GM21786 (cell line): ENCODE measurements around the gene PUDP.
"Not testable (repeated sequence)": the region's sequence is repeated elsewhere in the genome, so short reads cannot be mapped to it uniquely, and the experiment has no call there.

Experiments used
- ATAC-seq: cut with Tn5 transposase; IDR thresholded peaks from one replicate; pipeline ENCODE4 v1.9.1; 2021; ENCODE audit not compliant: unreplicated experiment

PUDP gene

DNA sequence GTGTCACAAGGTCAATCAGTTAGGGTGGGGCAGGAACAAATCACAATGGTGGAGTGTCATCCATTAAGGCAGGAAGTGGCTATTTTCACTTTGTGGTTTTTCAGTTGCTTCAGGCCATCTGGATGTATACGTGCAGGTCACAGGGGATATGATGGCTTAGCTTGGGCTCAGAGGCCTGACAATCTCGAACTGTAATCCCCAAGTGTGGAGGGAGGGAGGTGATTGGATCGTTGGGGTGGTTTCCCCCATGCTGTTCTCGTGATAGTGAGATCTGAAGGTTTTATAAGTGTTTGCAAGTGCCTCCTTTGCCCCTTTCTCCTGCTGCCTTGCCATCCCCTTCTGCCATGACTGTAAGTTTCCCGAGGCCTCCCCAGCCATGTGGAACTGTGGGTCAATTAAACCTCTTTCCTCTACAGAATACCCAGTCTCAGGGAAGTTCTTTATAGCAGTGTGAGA, 37.1 kb downstream of the PUDP start:
- peak; percentile 58 for ATAC-seq

DNA sequence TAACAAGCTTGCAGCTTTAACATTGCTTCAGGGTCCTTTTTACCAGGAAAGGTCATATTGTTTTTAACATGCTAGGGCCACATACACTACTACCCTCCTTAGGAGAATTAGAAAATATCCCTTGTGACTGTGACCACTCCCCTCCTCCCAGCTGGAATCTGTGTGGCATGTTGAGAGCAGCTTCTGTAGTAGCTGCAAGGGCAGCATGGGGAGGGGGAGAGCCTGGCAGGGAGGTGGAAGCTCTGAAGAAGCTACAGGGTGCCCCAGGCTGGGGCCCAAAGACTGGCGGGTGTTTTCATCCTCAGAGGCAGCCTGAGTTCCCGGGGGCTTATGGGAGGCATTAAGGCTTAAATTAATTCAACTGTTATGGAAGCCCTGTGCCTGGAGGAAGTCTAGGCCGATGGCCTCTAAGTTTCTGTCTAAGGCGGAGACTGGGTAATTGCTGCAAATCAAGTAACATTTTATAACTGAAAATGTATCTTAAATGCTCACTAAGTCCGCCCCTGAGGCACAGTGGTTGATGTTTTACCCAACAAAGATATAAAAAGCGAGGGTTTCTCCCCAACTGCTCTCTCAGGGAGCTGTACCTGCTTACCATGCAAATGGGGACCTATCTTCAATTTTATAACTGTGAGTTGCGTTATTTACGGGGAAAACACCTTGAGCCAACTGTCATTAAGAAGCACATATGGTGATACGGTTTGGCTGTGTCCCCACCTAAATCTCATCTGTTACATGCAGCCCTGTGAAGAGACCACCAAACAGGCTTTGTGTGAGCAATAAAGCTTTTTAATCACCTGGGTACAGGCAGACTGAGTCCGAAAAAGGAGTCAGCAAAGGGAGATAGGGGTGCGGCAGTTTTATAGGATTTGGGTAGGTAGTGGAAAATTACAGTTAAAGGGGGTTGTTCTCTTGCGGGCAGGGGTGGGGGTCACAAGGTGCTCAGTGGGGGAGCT, 37.8 kb downstream of the PUDP start:
- peak; percentile 60 for ATAC-seq

DNA sequence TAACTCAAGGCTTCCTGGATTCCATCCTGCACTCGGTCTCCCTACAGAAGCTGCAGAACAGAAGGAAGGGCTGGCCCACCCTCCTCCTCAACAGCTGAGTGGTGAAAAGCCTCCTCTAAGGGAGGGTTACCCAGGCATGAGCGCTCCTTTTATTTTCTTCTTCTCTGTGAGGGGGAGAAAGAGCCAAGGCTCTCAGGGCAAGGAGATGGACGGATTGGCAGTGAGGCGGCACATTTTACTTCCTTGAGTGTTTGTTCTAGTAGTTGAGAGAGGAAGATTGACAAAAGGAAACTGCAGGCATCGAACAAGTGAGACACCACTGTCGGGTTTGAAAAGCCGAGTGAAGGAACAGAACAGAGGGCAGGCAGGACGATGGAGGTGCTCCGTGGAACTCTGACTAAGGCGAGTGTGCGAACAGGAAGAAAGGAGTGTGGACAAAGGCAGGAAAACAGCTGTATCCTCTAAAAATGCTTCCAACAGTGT, 38.9 kb downstream of the PUDP start:
- ATAC-seq = no peak

DNA sequence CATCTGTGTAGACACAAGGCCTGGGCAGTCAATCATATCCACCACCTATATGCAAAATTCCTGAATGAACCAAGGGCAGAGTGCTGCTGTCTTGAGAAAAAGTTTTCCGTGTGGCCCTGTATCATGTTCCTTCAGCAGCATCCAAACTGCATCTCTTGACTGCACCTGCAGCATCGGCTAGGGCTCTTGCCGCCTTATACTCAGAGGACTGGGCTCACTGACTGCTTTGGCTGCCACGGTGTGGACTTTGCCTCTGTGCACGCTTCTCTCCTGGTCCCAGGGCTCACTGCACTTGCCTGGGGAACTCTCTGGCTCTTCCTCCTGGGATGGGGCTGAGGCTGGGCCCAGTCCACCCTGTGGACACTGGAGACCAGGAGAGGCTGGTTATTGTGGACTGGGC, 39.9 kb downstream of the PUDP start:
- ATAC-seq = no peak

DNA sequence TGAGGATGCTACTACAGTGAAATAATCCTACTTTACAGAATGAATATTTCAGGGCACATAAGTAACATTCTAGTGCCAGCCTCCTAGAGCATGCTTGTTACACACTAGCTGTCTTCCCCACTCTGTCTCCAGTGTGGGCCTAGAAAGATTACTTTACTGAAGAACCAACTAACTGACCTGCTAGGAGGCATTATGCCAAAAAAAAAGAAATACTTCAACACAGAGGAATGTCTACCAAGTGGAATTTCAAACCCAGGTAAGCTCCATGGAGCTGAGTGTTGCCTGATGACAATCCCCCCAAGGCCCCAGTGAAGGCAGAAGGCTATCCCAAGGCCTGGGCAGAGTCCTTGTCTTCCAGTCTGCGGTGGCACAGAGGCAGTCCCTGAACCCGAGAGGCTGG, 41.3 kb downstream of the PUDP start:
- no peak for ATAC-seq

DNA sequence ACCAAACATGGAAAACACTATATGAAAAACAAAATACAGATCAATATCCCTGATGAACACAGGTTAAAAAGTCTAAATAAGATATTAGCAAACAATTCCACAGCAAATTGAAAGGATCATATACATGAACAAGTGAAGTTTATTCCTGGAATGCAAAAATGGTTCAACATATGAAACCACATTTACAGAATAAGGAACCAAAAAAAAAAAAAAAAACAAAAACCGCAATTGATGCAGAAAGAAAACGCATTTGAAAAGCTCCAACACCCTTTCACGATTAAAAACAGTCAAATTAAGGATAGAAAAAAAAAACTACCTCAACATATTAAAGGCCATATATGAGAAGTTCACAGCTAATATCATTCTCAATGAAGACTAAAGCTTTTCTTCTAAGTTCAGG, 45.8 kb downstream of the PUDP start:
- no peak for ATAC-seq

DNA sequence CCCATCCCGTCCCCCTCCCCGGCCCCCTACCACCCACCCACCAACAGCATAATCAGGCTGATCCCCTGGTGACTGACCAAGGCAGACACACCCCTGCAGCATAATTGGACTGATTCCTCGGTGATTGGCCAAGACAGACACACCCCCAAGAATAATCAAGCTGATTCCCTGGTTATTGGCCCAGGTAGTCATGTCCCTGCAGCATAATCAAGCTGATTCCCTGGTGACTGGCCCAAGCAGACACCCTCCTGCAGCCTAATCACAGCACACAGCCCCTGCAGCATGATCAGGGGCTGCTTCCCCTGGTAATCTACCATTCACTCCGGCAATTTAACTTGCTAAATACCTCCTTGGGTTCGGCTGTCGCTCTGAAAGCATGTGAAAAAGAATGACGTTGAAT, 47.9 kb downstream of the PUDP start:
- ATAC-seq = no peak

DNA sequence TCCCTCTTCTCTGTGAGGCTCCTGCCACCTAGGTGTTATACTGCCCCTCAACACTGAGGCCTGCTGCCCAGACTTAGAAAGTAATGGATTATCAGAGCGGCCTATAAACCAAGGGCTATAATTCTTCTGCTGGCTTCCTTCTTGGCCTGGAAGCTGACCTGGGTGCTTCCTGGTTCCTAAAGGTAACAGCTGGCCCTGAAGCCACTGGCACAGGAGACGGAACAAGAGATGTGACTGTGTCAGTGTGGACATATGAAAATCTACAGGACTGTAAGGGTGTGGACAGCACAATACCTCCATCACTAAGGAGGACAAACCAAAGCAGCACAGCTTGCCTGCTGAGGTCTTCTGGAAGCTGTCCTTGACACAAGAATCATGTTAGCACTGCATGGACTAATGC, 52.3 kb downstream of the PUDP start:
- ATAC-seq = not testable (repeated sequence)

DNA sequence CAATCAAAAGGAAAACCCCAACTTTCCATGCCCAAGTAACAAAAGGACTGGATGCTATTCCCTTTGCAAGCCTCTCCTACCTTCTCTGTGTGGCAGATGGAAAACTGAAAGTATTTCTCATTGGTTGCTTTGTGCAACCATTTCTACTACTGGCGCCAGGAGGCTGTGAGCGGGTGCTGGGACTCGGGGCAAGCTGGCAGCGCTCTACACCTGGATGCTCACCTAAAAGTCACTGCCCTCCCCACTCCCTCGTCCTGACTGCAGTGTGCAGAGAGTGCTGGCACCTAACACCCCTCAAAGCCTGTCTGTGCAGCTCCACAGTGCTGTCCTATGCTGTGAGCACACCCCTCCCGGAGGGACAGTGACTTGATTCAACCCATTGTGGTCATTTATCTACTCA, 54.6 kb downstream of the PUDP start:
- ATAC-seq = no peak

DNA sequence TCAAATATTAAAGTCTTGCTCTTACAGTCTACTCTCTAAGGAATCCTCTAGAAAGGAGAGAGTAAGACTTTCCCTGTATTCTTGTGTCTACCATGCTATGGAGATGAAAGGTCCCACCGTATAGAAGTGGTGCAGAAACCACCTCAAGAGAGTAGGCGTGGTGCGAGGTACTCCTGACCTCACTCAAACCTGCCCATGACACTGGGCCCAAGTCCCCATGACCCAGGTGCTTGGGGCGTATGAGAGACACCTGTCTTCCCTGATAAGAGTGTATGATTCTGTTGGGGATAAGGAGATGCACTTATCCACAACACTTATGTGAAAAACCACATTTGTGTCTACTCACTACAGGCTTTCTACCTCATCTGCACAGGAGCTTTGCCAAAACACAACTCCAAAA, 55.4 kb downstream of the PUDP start:
- no peak for ATAC-seq

DNA sequence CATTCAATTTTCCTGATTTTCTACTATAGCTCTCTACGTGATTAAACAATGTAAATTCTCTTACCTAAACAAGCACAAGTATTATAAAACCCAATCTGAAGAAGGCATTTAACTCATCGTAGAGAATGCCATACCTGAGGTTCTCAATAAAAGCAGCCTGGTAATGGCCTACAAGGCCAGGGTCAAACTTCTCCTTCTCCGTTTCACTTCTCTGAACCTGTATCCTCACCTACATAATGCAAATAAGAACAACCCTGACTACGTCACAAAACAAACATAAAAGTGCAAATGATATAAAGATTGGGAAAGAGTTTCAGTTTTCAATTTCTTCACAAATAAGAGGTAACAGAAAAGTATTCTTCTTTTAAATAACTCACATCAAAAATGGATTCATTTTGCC, 56.0 kb downstream of the PUDP start:
- ATAC-seq = no peak

DNA sequence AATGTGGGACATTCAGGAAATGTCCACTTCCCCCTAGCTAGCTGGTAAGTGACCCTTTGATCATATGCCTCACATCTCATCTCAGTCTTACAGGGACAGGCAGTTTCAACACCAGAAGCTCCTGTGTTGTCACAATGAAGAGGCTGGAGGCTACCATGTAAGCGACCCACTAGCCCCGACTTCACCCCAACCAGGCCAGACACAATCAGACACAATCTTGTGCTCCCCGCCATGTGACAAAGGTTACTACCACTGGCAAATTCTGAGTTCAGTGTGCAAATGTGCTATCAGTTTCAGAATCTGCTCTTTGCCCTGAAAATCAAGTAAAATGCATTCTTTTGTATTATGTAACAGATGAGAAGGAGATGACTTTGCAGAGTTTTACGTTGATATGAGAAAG, 57.3 kb downstream of the PUDP start:
- no peak for ATAC-seq

DNA sequence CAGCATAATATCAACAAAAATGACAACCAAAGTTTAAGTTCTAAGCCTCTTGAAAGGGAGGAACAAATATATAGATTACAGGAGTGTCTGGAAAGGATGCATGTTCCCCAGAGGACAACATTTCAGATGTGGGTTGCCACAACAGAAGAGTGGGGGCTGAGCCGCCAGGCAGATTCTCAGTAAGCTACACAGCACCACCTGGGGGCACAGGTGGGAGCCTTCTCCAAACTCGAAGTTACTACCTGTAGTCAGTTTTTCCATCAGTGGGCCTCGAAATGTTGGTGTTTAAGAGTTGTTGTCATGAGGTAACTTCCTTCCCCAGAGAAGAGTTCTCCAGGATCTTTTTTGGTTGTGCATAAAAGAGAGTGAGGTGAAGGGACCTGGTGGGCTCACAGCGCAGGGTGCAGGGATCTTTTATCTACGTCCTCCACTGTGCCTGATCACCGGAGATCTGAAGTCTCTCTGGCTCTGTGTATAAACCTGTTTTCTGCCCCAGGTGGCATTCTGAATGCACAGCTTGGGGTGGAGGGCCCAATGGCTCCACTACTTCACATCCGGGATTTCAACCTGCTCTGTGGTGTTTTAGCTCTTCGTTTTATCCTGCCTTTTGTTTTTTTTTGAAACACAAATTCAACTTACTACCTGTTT, 58.9 kb downstream of the PUDP start:
- no peak for ATAC-seq

DNA sequence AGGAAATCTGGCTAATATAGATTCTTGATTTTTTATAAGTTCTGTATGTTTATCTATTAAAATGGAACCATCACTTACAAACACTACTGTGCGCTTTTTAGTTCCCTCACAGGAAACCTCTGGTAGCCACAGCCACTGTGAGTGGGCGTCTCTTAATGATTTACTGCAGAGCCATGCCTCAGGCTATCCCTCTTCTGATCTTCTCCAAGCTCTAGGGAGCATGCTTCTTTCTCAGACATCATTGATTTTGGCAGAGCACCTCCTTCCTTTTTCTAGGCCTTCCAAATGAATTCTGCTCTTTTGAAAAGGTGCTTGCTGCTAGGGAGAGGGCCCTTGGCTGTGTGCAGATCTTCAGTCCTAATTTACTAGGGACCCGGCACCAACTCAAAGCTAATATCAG, 61.6 kb downstream of the PUDP start:
- peak; percentile 39 for ATAC-seq

DNA sequence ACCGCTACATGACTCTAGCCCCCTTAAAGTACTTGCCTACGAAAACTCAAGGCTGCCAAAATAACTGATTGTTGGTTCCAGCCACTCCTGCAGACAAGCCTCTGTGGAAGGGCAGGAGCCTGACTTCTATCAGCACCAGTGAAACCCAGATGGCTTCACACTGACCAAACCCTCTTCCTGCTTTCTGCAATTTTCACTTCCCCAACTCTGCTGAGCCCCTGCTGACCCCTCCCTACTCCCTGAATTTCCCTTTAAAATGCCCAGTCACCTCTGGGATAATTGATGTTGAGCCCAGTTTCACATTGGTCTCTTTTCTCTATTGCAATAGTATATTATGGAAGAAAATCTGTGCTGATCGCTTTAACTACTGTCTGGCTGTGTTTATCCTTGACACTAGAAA, 62.1 kb downstream of the PUDP start:
- ATAC-seq = peak; percentile 24

DNA sequence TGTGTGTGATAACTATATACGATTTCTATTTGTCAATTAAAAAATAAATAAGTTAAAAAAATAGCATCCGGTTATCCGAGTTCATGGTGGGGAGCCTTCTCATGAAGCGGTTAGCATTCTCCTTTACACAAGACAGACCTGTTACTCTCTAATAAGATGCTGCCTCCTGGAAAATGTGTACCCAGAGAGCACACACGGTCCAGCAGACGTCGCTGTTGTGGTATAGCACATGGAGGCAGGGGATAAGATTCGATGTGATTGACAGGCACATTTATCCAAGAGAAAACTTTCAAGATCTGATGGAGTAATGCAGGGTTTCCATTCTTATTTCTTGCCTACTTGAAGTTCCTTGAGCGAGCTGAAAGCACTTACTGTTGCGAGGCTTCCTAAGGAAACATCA, 63.1 kb downstream of the PUDP start:
- ATAC-seq = no peak

DNA sequence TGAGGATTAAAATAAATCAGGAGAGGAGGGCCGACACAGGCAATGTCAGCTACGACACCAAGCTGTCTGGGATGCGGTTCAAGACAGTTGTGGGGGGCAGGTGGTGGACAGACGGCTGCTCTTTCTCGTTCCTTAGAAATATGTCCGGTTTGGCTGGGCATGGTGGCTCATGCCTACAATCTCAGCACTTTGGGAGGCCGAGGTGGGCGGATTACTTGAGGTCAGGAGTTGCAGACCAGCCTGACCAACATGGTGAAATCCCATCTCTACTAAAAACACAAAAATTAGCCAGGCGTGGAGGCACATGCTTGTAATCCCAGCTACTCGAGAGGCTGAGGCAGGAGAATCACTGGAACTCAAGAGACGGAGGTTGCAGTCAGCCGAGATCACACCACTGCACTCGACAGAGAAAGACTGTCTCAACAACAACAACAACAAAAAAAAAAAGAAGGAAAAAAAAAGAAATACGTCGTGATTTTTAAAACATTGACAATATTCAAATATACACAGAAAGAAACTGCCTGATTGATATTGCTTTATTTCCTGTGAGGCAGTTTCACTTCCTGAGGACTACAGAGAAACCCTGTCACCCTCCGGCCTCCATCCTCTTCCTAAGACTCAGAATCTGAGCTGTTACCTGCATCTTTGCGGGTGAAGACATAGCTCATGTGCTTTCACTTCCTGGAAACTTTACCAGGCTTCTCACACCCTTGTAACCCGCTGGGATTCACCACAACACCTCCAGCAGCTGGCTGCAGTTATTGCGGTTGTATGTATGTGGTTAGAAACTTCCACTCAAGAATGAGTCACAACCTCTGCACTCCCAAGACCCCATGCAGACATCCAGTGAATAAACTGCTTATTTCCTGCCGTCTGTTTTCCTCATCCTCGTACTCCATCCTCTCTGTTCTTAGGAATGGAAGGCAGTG, 64.2 kb downstream of the PUDP start:
- ATAC-seq = peak; percentile 71

DNA sequence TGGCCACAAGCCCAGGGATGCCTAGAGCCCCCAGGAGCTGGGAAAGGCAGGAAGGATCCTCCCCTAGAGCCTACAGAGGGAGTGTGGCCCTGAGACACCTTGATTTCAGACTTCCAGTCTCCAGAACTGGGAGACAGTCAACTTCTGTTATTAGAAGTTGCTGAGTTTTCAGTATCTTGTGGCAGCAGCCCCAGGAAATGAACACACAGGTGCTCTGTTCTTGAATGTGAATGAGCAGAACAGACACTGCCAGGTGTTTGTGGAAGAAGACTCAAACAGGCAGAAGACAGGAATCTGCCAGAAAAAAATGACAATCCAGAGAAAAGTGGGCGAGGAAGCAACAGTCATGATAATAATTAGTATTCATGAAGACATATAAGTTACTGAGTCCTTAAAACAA, 64.9 kb downstream of the PUDP start:
- no peak for ATAC-seq

DNA sequence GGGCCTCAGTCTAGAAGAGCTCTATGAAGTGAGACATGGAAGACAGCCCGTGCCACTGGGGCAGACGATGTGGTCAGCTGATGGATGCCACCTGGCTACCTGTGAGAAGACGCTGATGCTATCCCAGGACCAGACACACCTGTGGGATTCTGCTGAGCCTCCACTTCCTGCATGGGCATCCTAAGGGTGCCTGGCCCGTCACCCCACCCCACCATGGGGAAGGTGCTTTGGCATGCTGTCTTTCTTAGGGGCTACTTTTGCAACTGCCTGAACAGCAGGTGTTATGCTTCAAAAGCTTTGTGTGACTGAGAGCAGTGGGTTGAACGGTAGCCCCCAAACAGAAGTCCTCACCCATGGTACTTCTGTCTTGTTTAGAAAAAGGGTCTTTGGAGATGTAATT, 65.4 kb downstream of the PUDP start:
- no peak for ATAC-seq

DNA sequence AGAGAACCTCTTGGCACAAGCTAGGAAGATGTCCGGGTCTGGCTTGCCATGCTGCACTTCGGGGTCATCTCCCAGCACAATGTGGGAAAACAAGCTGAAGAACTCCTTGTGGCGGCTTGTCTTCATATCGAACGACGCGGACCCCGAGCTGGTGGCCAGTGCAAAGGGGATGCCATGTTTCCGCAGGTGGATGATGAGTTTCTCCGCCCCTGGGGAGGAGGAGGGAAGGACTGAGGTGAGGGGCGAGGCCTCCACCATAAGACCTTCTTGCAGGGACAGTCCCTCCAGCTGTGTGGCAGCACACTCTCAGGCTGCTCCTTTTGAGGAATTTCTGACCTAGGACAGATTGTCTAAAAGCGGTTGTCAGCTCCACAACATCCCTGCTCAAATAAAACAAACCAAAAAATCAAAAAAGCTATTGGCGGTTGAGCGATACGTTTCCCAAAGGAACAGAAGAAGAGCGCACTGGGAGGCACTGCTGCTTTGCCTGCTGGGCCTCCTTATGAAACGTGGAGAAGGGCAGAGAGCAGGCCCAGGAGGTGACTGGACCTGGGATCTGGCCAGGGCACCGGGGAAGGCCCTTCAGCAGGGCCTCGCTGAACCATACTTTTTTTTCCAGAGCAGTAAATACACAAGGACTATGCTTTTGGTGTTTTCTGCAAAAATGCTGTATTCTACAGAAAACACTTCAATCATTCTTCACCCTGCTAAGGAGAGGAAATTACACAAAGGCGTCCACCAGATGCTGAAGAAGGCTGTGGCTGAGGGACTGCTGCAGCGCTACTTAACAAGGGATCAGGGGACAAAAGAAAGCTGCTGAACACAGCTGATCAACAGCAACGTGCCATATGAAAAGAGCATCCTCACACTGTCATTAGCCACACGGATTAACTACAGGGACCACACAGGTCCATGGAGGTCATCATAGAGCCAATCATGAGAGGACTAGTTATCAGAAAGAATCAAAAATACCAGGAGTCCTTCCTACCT, 70.4 kb downstream of the PUDP start:
- no peak for ATAC-seq
